BE2C (cell line): ENCODE measurements around the gene TTC28.
"Not testable (repeated sequence)": the region's sequence is repeated elsewhere in the genome, so short reads cannot be mapped to it uniquely, and the experiment has no call there.

Experiments
- DNase-seq: peaks from one replicate; pipeline ENCODE4 v3.0.0-alpha.2; 2020
- H3K27me3 ChIP-seq: fragments of 250-450 bp; sonication (Bioruptor Pico); 2 replicates; pipeline ENCODE4 v1.5.1; 2020; ENCODE audit warnings: mild to moderate bottlenecking
- H3K36me3 ChIP-seq: fragments of 250-450 bp; sonication (Bioruptor Pico); 2 replicates; pipeline ENCODE4 v1.5.1; 2020; ENCODE audit warnings: mild to moderate bottlenecking
- H3K4me1 ChIP-seq: fragments of 250-450 bp; sonication (Bioruptor Pico); 2 replicates; pipeline ENCODE4 v1.5.1; 2020
- H3K4me3 ChIP-seq: 2 replicates; pipeline ENCODE4 v1.5.1; 2011; ENCODE audit warnings: low read depth, low read length
- H3K9me3 ChIP-seq: fragments of 250-450 bp; sonication (Bioruptor Pico); 2 replicates; pipeline ENCODE4 v1.5.1; 2020
- CTCF ChIP-seq: IDR thresholded peaks from 2 replicates; pipeline ENCODE4 v1.5.1; 2012; ENCODE audit warnings: mild to moderate bottlenecking, low read depth, low read length

Gene TTC28

GRCh38 chr22:28474330-28474729 is 205.3 kb downstream of the TTC28 start:
- Histone ChIP-seq H3K9me3 (no peaks in the 10 kb centered on the region), H3K4me3 (no peak overlapping the region), H3K27me3 (no peaks in the 10 kb centered on the region), H3K36me3 (no peaks in the 10 kb centered on the region; the same call in 1 of the 2 replicates), H3K4me1 (no peaks in the 10 kb centered on the region)
- no peak for DNase-seq
- TF ChIP-seq CTCF, result no peak

GRCh38 chr22:28473258-28473657 is 206.4 kb downstream of the TTC28 start:
- H3K4me1 ChIP-seq, result no peaks in the 10 kb centered on the region
- no peaks in the 10 kb centered on the region for H3K9me3 ChIP-seq

GRCh38 chr22:28467055-28467454 is 212.6 kb downstream of the TTC28 start:
- not testable (repeated sequence) for H3K4me3 ChIP-seq, DNase-seq, H3K27me3 ChIP-seq, H3K9me3 ChIP-seq, H3K36me3 ChIP-seq, H3K4me1 ChIP-seq

More at GRCh38 chr22:28473258-28473657, 206.4 kb downstream of the TTC28 start:
- no peak for TF ChIP-seq CTCF
- no peaks in the 10 kb centered on the region; the same call in 1 of the 2 replicates for H3K36me3 ChIP-seq
- no peaks in the 10 kb centered on the region for H3K27me3 ChIP-seq
- no peak overlapping the region for H3K4me3 ChIP-seq
- DNase-seq, result no peak

- DNase-seq, result no peak
- Histone ChIP-seq H3K4me1 (peaks cover 5% of the 10 kb centered on the region), H3K4me3 (no peak overlapping the region), H3K36me3 (no peaks in the 10 kb centered on the region; the same call in 1 of the 2 replicates), H3K9me3 (no peaks in the 10 kb centered on the region), H3K27me3 (no peaks in the 10 kb centered on the region)
- TF ChIP-seq CTCF, result no peak
Measured at GRCh38 chr22:28466399-28466798, 213.2 kb downstream of the TTC28 start.

- no peak for TF ChIP-seq CTCF
- Histone ChIP-seq H3K27me3 (no peaks in the 10 kb centered on the region), H3K4me3 (no peak overlapping the region), H3K9me3 (no peaks in the 10 kb centered on the region), H3K4me1 (peaks cover 5% of the 10 kb centered on the region), H3K36me3 (no peaks in the 10 kb centered on the region)
- no peak for DNase-seq
Measured at GRCh38 chr22:28465841-28466240, 213.8 kb downstream of the TTC28 start.

- Histone ChIP-seq H3K36me3 (no peaks in the 10 kb centered on the region), H3K27me3 (no peaks in the 10 kb centered on the region), H3K9me3 (no peaks in the 10 kb centered on the region), H3K4me3 (no peak overlapping the region), H3K4me1 (peaks cover 5% of the 10 kb centered on the region)
- no peak for TF ChIP-seq CTCF
- DNase-seq, result no peak
Measured at GRCh38 chr22:28464127-28464526, 215.5 kb downstream of the TTC28 start.

- H3K27me3 ChIP-seq, H3K36me3 ChIP-seq, H3K4me3 ChIP-seq, DNase-seq, H3K9me3 ChIP-seq, H3K4me1 ChIP-seq: not testable (repeated sequence)
Measured at GRCh38 chr22:28463408-28463807, 216.2 kb downstream of the TTC28 start.
